Mononuclear cell (primary cell): Measurements from ENCODE around the gene PCMTD2. TPM values are rescaled to one million over a fixed set of nuclear protein-coding genes. Genes with fewer than 3 reads are reported as not detected.
"Not testable (repeated sequence)": the region's sequence is repeated elsewhere in the genome, so short reads cannot be mapped to it uniquely, and the experiment has no call there.

Source experiments
- H3K27me3 ChIP-seq: 2 replicates; pipeline ENCODE4 v1.6.0; 2011; ENCODE audit warnings: low read length, control low read depth; ENCODE audit not compliant: insufficient read depth
- H3K4me1 ChIP-seq: 2 replicates; pipeline ENCODE4 v1.5.1; 2011; ENCODE audit warnings: mild to moderate bottlenecking, low read length, control low read depth; ENCODE audit not compliant: insufficient read depth
- H3K4me3 ChIP-seq: 2 replicates; pipeline ENCODE4 v1.5.1; 2011; ENCODE audit warnings: mild to moderate bottlenecking, low read length, moderate library complexity
- H3K9me3 ChIP-seq: 2 replicates; pipeline ENCODE4 v1.5.1; 2011; ENCODE audit warnings: low read depth, mild to moderate bottlenecking, control low read depth, low read length
- total RNA-seq: library from RNA; depleted of rRNA; stranded (reverse); fragments of >200 nt; gene quantifications from one replicate; pipeline ENCODE4 v1.2.3, GENCODE V29; 2012

PCMTD2 gene
- total RNA-seq, 1 donor: 57.8 TPM

DNA sequence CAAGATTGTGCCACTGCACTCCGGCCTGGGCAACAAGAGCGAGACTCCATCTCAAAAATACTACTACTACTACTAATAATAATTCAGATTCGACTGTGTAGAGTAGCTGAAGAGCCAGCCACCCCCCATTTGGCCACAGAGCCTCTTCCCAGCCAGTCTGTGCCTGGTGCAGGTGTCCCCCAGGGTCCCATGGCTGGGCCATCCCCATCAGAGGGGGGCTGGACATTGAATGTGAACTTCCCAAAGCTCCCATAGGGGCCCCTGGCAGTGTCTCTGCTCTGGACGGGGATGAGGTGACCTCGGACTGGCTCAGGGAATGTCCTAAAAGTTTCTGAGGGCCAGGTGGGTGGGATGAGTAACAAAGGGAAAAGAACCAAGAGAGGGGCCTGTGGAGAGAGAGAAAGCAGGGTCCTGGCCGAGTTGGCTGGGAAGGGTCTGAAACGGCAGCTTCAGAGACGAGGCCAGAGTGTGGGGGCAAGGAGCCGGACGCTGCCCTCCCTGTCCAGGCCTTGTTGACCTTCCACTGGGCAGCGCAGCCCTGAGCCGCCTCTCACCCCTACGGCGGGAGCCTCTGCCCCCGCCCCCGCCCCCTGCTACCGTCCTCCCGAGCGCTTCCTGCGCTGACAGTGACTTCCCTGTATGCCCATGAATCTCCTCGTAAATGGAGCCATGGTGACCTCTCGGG is 24.9 kb upstream of the PCMTD2 start:
- Histone ChIP-seq H3K27me3 (no peaks in the 10 kb centered on the region), H3K4me3 (no peak overlapping the region), H3K4me1 (no peaks in the 10 kb centered on the region), H3K9me3 (no peaks in the 10 kb centered on the region)

GRCh38 chr20:64231621-64232550 is 23.7 kb upstream of the PCMTD2 start:
- Histone ChIP-seq H3K4me1 (no peaks in the 10 kb centered on the region), H3K27me3 (no peaks in the 10 kb centered on the region), H3K9me3 (no peaks in the 10 kb centered on the region), H3K4me3 (no peak overlapping the region)

DNA sequence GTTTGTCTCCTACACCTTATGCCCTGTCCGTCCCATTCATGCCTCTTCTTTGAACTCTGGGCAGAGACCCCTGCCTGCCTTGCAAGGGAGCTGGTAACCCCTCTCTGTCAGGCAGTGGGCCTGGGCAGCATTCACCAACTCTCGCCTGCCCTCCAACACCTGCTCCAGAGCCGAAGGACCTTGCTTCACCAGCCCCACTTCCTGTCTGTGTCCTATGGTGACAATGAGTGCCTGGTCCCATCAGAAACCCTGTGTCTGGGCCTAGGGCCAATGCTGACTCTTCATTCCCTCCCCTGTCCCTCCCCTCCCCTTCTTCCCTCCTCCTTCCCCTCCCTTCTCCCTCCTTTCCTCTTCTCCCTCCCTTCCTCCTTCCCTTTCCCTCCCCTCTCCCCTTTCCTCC is 22.8 kb upstream of the PCMTD2 start:
- Histone ChIP-seq H3K4me1 (no peaks in the 10 kb centered on the region), H3K9me3 (no peaks in the 10 kb centered on the region), H3K27me3 (no peaks in the 10 kb centered on the region), H3K4me3 (no peak overlapping the region)

DNA sequence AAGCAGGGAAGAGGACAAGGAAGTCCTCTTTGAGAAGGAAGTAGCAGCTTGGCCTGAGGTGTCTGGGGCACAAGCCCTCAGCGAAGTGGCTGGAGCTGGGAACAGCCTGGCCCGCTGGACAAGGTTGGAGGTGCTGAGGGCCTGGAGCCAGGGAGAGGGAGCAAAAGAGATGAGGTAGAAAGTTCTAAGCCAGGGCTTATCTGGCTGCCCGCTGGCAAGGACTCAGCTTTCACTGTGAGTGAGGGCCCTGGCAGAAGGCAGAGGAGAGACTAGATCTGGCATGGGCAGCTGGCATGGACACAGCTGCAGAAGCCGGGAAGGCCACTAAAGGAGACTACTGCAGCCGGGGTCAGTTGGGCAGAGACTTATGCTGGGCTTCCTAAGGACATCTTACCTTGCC is 21.8 kb upstream of the PCMTD2 start:
- no peaks in the 10 kb centered on the region for H3K27me3 ChIP-seq
- H3K4me1 ChIP-seq: no peaks in the 10 kb centered on the region
- H3K4me3 ChIP-seq: no peak overlapping the region
- H3K9me3 ChIP-seq: no peaks in the 10 kb centered on the region

GRCh38 chr20:64234291-64234791 is 21.2 kb upstream of the PCMTD2 start:
- Histone ChIP-seq H3K9me3 (no peaks in the 10 kb centered on the region), H3K4me1 (no peaks in the 10 kb centered on the region), H3K27me3 (no peaks in the 10 kb centered on the region), H3K4me3 (no peak overlapping the region)

DNA sequence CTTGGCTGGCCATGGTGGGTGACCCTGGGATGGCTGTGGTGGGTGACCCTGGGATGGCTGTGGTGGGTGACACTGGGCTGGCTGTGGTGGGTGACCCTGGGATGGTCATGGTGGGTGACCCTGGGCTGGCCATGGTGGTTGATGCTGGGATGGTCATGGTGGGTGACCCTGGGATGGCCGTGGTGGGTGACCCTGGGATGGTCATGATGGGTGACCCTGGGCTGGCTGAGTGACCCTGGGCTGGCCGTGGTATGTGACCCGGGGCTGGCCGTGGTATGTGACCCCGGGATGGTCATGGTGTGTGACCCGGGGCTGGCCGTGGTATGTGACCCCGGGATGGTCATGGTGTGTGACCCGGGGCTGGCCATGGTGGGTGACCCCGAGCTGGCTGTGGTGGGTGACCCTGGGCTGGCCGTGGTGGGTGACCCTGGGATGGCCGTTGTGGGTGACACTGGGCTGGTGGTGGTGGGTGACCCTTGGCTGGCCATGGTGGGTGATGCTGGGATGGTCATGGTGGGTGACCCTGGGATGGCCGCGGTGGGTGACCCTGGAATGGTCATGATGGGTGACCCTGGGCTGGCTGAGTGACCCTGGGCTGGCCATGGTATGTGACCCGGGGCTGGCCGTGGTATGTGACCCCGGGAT is 20.5 kb upstream of the PCMTD2 start:
- not testable (repeated sequence) for H3K4me1 ChIP-seq, H3K27me3 ChIP-seq, H3K4me3 ChIP-seq, H3K9me3 ChIP-seq

DNA sequence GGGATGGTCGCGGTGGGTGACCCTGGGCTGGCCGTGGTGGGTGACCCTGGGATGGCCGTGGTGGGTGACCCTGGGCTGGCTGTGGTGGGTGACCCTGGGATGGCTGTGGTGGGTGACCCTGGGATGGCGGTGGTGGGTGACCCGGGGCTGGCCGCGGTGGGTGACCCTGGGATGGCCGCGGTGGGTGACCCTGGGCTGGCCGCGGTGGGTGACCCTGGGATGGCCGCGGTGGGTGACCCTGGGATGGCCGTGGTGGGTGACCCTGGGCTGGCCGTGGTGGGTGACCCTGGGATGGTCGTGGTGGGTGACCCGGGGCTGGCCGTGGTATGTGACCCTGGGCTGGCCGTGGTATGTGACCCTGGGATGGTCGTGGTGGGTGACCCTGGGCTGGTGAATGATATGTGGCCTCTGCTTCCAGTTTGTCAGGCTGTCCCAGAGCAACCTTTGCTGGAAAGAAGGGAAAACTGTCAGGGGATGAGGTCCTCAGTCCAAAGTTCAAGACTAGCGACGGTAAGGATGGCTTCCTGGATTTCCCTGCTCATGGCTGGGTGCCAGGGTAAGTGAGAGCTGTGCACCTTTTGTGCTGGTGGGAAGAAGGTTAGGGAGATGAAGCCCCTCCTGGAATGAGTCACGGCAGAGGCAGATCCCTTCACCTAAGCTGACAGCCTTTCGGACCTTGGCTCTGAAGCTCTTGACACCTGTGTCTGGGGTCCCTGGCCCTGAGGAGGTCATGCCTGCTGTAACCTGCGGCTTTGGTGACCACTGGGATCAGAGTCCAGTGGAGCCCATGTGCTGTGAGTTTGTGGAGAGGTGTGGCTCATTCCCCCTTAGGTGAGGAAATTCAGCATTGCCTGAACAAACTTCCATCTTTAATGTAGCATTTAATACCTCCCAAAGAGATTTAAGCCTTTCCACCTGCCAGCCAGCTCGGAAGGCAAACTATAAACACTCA is 19.1 kb upstream of the PCMTD2 start:
- Histone ChIP-seq H3K4me1 (no peaks in the 10 kb centered on the region), H3K9me3 (no peaks in the 10 kb centered on the region), H3K27me3 (no peaks in the 10 kb centered on the region), H3K4me3 (no peak overlapping the region)

- no peak overlapping the region for H3K4me3 ChIP-seq
- no peaks in the 10 kb centered on the region for H3K4me1 ChIP-seq
- H3K27me3 ChIP-seq: no peaks in the 10 kb centered on the region
- H3K9me3 ChIP-seq: no peaks in the 10 kb centered on the region
These were observed 18.2 kb upstream of the PCMTD2 start for GRCh38 chr20:64237316-64237715.

GRCh38 chr20:64238115-64238825 is 17.3 kb upstream of the PCMTD2 start:
- no peaks in the 10 kb centered on the region for H3K9me3 ChIP-seq
- no peaks in the 10 kb centered on the region for H3K4me1 ChIP-seq
- H3K4me3 ChIP-seq: no peak overlapping the region
- no peaks in the 10 kb centered on the region for H3K27me3 ChIP-seq

DNA sequence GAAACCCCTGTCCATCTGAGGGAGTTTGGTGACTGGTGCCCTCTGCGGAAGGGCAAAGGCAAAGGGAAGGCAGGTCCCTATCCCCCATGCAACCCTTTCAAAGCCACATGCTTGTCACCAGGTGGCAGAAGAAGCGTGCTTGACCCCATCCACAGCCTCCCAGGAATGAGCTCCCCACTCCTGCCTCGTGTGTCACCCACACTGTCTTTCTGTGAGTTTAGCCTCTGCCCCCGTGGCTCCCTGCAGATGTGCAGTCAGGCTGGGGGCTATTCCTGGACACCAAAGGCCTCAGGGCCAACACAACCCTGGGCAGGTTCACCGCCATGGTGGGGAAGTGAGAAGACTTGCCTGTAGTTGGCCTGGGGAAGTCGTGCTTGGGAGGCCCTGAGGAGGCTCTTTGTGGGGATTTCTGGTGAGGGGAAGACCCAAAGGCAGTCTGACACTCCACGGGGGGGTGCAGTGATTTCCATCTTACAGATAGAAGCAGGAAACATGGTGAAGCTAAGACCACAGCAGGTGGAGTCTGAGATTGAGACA is 16.6 kb upstream of the PCMTD2 start:
- H3K9me3 ChIP-seq: no peaks in the 10 kb centered on the region
- H3K27me3 ChIP-seq: no peaks in the 10 kb centered on the region
- no peak overlapping the region for H3K4me3 ChIP-seq
- no peaks in the 10 kb centered on the region for H3K4me1 ChIP-seq

DNA sequence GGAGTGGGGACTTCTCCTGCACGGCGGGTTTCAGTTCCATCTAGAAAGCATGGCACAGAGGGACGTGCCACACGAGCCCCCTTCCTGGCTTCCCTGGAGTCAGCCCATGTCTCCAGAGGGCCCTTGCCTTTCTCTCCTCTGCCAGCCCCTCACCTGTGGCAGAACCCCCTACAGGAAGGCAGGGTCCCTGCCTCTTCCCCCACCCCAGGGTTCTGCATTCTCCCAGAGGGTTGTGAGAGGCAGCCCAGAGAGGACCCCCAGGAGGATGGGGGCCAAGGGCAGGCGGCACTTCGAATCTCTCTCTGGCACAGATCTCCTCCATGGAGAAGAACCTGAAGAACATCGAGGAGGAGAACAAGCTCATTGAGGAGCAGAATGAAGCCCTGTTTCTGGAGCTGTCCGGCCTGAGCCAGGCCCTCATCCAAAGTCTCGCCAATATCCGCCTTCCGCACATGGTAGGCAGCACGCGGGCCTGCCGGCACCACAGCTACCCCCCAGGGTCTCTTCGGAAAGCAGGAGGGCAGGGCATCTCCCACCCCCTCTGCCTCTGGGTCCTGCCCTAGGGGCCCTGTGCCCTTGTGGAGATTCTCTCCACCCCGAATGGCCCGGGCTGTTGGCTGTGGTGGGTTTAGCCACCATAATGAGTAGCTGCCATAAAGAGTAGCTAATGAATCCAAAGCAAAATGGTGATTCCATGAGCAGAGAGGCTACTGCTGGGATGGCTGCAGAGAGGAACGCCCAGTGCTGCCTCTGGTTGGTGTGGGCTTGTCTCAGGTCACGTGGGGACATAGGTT is 15.9 kb upstream of the PCMTD2 start:
- H3K27me3 ChIP-seq: no peaks in the 10 kb centered on the region
- H3K9me3 ChIP-seq: no peaks in the 10 kb centered on the region
- no peaks in the 10 kb centered on the region for H3K4me1 ChIP-seq
- no peak overlapping the region for H3K4me3 ChIP-seq

DNA sequence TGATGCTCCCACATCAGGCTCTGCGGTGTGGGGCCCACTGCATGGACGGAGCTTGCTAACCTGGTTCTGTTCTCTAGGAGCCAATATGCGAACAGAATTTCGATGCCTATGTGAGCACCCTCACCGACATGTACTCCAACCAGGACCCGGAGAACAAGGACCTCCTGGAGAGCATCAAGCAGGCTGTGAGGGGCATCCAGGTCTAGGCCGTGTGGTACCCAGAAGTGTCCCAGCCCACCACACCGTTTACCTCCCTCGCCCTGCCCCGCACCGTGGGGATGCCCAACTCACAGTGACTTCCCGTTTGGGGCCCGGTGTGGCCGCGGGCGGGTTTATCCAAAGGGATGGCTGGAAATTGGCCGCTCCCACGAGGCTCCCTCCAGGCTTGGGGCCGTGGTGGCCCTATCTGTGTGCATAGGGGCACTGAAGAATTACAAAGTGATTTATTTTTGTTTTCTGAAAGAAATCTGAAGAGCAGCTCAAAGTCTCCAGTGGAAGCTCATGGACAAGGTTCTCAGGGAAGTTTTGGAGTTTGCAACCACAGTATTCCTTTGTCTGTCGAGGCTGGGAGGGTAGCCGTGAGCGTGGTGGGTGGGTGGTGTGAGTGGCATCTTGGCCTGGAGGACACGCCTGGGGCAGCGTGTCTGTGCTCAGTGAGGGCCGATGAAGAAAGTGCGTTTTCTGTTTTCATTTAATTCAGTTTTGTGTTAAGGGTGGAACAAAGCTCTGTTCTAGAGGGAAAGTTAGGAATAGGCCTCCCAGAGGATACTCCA is 15.1 kb upstream of the PCMTD2 start:
- H3K4me1 ChIP-seq: no peaks in the 10 kb centered on the region
- H3K27me3 ChIP-seq: no peaks in the 10 kb centered on the region
- no peaks in the 10 kb centered on the region for H3K9me3 ChIP-seq
- H3K4me3 ChIP-seq: no peak overlapping the region
